Esophagus muscularis mucosa (tissue), 4 donors: ENCODE data around the gene TSC22D3.

Experiments
- EP300 ChIP-seq: sonication (generic); formaldehyde crosslinking; IDR thresholded peaks from one replicate; pipeline ENCODE4 v1.6.1; 2017; ENCODE audit warnings: antibody characterized with exemption
- POLR2A ChIP-seq: fragments of 450-650 bp; IDR thresholded peaks from one replicate; pipeline ENCODE4 v1.6.1; 2017; ENCODE audit warnings: antibody characterized with exemption, moderate library complexity, mild to moderate bottlenecking, low read depth
- TF ChIP-seq, protein P1 (sequence below), 3 experiments: fragments of 200-600 bp in 2 of 3; fragments of 450-650 bp in 1 of 3; sonication (generic) in 2 of 3; IDR thresholded peaks; one replicate each; pipeline ENCODE4 v1.5.1; 2017 to 2019; ENCODE audit warnings: antibody characterized with exemption in 3 of 3, mild to moderate bottlenecking in 2 of 3, moderate library complexity in 1 of 3

DNA sequence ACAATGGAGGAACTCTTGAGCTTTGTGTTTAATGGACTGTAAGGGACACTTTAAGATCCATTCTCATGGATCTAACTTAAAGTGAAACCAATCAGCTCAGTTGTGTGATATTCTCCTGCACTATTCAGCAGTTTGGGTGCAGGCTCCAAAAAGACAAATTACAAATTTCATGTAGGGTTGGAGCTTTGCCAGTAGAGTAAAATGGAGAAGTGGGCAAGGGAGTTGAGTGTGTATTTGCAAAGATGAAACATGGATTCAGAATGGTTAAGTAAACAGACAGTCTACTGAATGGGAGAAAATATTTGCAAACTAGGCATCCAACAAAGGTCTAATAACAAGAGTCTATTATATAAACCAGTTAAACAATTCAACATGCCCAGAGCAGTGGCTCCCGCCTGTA is 28.8 kb upstream of the TSC22D3 start:
- TF ChIP-seq, protein P1, sequence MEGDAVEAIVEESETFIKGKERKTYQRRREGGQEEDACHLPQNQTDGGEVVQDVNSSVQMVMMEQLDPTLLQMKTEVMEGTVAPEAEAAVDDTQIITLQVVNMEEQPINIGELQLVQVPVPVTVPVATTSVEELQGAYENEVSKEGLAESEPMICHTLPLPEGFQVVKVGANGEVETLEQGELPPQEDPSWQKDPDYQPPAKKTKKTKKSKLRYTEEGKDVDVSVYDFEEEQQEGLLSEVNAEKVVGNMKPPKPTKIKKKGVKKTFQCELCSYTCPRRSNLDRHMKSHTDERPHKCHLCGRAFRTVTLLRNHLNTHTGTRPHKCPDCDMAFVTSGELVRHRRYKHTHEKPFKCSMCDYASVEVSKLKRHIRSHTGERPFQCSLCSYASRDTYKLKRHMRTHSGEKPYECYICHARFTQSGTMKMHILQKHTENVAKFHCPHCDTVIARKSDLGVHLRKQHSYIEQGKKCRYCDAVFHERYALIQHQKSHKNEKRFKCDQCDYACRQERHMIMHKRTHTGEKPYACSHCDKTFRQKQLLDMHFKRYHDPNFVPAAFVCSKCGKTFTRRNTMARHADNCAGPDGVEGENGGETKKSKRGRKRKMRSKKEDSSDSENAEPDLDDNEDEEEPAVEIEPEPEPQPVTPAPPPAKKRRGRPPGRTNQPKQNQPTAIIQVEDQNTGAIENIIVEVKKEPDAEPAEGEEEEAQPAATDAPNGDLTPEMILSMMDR (IDR thresholded peaks at IDR 0.05), result no peak
- no peak for TF ChIP-seq POLR2A
- no peak for TF ChIP-seq EP300
